Activated B cell treated with CpG ODN at 0.5 μM for 24 hours (primary cell): ENCODE data around the gene LRRC28. TPM values are rescaled to one million over a fixed set of nuclear protein-coding genes. Genes with fewer than 3 reads are reported as not detected.

Experiments used
- ATAC-seq: fragments of 200-7000 bp; cut with Tn5 transposase; one replicate; pipeline ENCODE4 v1.10.0; 2021; ENCODE audit warnings: low read depth, mild to moderate bottlenecking, moderate library complexity
- CTCF ChIA-PET: fragments of 350-600 bp; sonication (Branson Sonifier 250); formaldehyde crosslinking; loops from one replicate; lab custom pipeline; 2021; ENCODE audit warnings: antibody characterized with exemption; lab: Charles Lee
- POLR2A ChIA-PET: fragments of 350-600 bp; sonication (Branson Sonifier 250); formaldehyde crosslinking; loops from one replicate; lab custom pipeline; 2021; ENCODE audit warnings: antibody characterized with exemption; lab: Charles Lee
- DNase-seq: peaks from one replicate; pipeline ENCODE4 v3.0.0; 2022
- H3K27ac Mint-ChIP-seq: one replicate; pipeline ENCODE4 v1.8.0; 2020; ENCODE audit warnings: mixed read lengths
- H3K27me3 Mint-ChIP-seq: one replicate; pipeline ENCODE4 v1.8.0; 2021; ENCODE audit warnings: mixed read lengths
- H3K36me3 Mint-ChIP-seq: one replicate; pipeline ENCODE4 v1.8.0; 2021; ENCODE audit warnings: low read depth, mixed read lengths
- H3K4me1 Mint-ChIP-seq: one replicate; pipeline ENCODE4 v1.8.0; 2021; ENCODE audit warnings: mixed read lengths
- H3K4me3 Mint-ChIP-seq: one replicate; pipeline ENCODE4 v1.8.0; 2020; ENCODE audit warnings: mild to moderate bottlenecking, mixed read lengths
- H3K9me3 Mint-ChIP-seq: one replicate; pipeline ENCODE4 v1.8.0; 2020; ENCODE audit warnings: mixed read lengths
- intact Hi-C: fragments of 100-400 bp; cut with micrococcal nuclease; formaldehyde crosslinking; loops from one replicate; pipeline ENCODE4 v1.15.1; 2024
- total RNA-seq: library from RNA; stranded (reverse); gene quantifications from 2 replicates; pipeline ENCODE4 v1.2.3, GENCODE V29; 2022
- TF ChIP-seq, protein P1 (sequence below): fragments of 200-600 bp; IDR thresholded peaks from one replicate; pipeline ENCODE4 v1.8.0; 2022; ENCODE audit warnings: antibody characterized with exemption, mild to moderate bottlenecking

Gene LRRC28
- total RNA-seq, 1 donor from 2014 or later, result 21.2 TPM

DNA sequence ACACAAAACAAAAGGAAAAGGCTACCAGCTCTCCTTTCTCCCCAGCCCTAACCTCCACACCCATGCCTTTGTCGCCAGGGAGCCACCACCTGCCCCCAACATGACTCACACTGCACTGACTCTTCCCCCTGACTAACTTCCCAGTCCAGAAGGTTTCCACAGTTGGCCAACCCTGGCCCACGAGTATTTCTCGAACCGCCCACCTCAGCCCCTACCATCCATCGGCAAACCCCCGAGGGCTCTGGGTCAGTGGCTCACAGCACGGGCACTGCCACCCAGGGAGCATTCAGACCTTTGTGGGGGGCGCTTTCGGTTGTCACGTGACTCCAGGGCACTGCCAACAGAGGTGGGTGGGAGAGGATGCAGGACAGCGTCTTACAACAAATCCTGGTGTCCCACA lies 152.3 kb downstream of the LRRC28 start:
- H3K27ac Mint-ChIP-seq, result no peak overlapping the region
- intact Hi-C loops, result loop anchor here (10.0 kb wide), 1 partner anchor 161 kb away; the partner anchor contains the start of gene MEF2A
- H3K4me1 Mint-ChIP-seq, result no peaks in the 10 kb centered on the region
- ChIA-PET POLR2A (no interaction called here), CTCF (no interaction called here)
- no peak for DNase-seq
- TF ChIP-seq, protein P1, sequence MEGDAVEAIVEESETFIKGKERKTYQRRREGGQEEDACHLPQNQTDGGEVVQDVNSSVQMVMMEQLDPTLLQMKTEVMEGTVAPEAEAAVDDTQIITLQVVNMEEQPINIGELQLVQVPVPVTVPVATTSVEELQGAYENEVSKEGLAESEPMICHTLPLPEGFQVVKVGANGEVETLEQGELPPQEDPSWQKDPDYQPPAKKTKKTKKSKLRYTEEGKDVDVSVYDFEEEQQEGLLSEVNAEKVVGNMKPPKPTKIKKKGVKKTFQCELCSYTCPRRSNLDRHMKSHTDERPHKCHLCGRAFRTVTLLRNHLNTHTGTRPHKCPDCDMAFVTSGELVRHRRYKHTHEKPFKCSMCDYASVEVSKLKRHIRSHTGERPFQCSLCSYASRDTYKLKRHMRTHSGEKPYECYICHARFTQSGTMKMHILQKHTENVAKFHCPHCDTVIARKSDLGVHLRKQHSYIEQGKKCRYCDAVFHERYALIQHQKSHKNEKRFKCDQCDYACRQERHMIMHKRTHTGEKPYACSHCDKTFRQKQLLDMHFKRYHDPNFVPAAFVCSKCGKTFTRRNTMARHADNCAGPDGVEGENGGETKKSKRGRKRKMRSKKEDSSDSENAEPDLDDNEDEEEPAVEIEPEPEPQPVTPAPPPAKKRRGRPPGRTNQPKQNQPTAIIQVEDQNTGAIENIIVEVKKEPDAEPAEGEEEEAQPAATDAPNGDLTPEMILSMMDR, result no peak
- no peaks in the 10 kb centered on the region for H3K9me3 Mint-ChIP-seq
- H3K4me3 Mint-ChIP-seq, result no peak overlapping the region
- H3K27me3 Mint-ChIP-seq, result no peaks in the 10 kb centered on the region
- H3K36me3 Mint-ChIP-seq, result no peaks in the 10 kb centered on the region
- no peak for ATAC-seq

DNA sequence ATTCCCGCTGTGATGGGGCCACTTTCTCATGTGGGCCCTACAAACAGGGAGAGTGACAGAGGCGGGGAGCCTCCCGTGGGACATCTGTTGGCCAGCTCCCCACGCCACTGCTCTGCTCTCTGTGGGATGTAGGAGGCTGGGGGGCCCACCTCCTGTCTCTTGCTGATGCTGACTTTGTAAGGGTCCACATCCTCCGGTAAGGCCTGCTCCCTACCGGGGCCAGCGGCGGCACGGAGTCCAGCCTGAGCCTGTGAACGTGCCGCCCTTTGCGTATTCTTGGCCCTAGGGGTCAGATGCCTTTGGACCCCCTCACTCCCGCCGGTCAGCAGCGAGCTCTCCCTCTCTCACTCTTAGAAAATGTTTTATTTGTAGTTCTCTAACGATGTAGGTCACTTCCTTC lies 153.2 kb downstream of the LRRC28 start:
- DNase-seq (no peak), ATAC-seq (no peak)
- peaks cover 5% of the 10 kb centered on the region for H3K4me1 Mint-ChIP-seq
- ChIA-PET POLR2A (no interaction called here), CTCF (no interaction called here)
- no peak overlapping the region for H3K4me3 Mint-ChIP-seq
- no peaks in the 10 kb centered on the region for H3K36me3 Mint-ChIP-seq
- intact Hi-C loops, result loop anchor here (10.0 kb wide), 1 partner anchor 160 kb away; the partner anchor contains the start of gene MEF2A
- H3K27ac Mint-ChIP-seq, result no peak overlapping the region
- H3K9me3 Mint-ChIP-seq, result no peaks in the 10 kb centered on the region
- TF ChIP-seq, protein P1, result no peak
- H3K27me3 Mint-ChIP-seq, result no peaks in the 10 kb centered on the region

DNA sequence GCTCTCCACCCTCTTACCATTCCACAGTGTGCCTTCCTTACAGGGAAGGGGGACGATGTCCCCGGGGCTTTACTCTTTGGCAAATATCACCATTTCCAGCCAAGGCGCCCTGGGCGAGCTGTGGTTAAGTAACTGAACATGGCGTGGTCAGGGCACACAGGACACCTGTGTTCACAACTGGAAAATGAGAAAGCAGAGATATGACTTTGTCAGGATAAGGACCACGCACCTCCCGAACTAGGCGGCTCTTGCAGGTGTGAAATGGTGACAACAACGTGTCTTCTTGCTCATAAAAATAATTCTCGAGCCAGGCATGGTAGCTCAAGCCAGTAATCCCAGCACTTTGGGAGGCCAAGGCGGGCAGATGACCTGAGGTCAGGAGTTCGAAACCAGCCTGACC lies 154.8 kb downstream of the LRRC28 start:
- intact Hi-C loops, result loop anchor here (10.0 kb wide), 1 partner anchor 159 kb away; the partner anchor contains the start of gene MEF2A
- TF ChIP-seq, protein P1, result no peak
- no peaks in the 10 kb centered on the region for H3K9me3 Mint-ChIP-seq
- peaks cover 5% of the 10 kb centered on the region for H3K4me1 Mint-ChIP-seq
- ChIA-PET CTCF (interaction anchor here (5.5 kb wide), 1 partner anchor 298 kb away, joined by 60 read pairs; no protein-coding TSS in a partner anchor), POLR2A (no interaction called here)
- no peaks in the 10 kb centered on the region for H3K36me3 Mint-ChIP-seq
- no peak overlapping the region for H3K4me3 Mint-ChIP-seq
- ATAC-seq (no peak), DNase-seq (no peak)
- H3K27me3 Mint-ChIP-seq, result no peaks in the 10 kb centered on the region
- H3K27ac Mint-ChIP-seq, result no peak overlapping the region

DNA sequence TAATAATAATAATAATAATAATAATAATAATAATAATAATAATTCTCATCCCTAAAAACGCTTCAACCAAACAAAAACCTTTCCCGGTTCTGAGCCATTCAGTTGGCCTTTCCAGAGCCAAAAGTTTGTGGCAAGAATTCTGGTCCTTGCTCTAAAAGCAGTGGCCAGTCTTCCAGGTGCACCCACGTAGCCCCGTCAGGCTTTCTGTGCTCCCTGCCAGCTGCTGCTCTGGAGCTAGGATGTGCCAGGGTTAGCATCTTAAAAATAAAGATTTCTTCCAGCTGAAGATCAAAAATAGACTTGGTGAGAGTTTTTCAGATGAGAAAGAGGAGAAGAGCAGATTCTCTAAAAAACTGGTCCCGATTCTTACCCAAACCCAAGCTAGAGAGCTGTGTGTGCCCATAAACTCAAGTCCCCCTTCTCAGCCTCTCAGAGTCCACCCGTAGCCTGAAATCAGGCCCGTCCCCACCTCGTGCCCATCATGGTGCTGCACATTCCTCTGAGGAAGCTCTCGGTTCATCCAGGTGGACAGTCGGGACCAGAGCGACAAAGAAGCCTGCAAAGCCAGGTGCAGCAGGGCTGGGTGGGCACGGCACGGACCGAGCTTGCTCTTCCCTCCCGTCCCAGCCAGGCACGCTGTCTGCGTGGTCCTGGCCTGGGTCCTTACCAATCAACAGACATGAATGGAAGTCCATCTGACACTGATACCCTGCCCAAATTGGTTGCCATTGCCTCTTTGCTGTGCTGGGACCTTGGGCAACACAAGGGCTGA lies 155.6 kb downstream of the LRRC28 start:
- CTCF ChIA-PET, result interaction anchor here (5.5 kb wide), 1 partner anchor 297 kb away, joined by 60 read pairs; no protein-coding TSS in a partner anchor
- H3K4me1 Mint-ChIP-seq, result peaks cover 5% of the 10 kb centered on the region
- no peak overlapping the region for H3K4me3 Mint-ChIP-seq
- ATAC-seq (no peak), DNase-seq (no peak)
- H3K27ac Mint-ChIP-seq, result no peak overlapping the region
- H3K36me3 Mint-ChIP-seq, result no peaks in the 10 kb centered on the region
- no peaks in the 10 kb centered on the region for H3K27me3 Mint-ChIP-seq
- no peaks in the 10 kb centered on the region for H3K9me3 Mint-ChIP-seq
- POLR2A ChIA-PET, result no interaction called here
- intact Hi-C loops, result loop anchor here (10.0 kb wide), 1 partner anchor 158 kb away; the partner anchor contains the start of gene MEF2A
- TF ChIP-seq, protein P1, result no peak

DNA sequence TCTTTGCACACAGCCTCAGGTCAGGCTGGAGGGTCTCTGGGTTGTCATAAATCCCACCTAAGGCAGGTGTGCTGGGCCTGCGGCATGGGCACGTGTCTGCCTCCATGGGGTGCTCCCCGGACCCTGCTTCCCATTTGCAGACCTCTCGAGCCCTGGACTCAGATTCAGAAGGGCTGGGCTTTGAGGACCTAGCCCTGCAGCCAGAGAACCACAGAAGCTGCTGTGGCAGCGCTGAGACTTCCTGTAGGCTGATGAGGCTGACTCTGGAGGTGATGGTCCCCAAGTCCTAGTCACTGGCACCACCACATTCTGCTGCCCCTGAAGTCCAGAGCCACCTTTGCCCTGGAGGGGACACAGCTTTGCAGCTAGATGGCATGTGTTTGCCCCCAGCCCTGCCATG lies 156.4 kb downstream of the LRRC28 start:
- TF ChIP-seq, protein P1, result no peak
- DNase-seq (no peak), ATAC-seq (no peak)
- no peaks in the 10 kb centered on the region for H3K9me3 Mint-ChIP-seq
- ChIA-PET CTCF (interaction anchor here (5.5 kb wide), 1 partner anchor 297 kb away, joined by 60 read pairs; no protein-coding TSS in a partner anchor), POLR2A (no interaction called here)
- no peaks in the 10 kb centered on the region for H3K27me3 Mint-ChIP-seq
- H3K4me1 Mint-ChIP-seq, result peaks cover 5% of the 10 kb centered on the region
- H3K27ac Mint-ChIP-seq, result no peak overlapping the region
- H3K36me3 Mint-ChIP-seq, result no peaks in the 10 kb centered on the region
- intact Hi-C loops, result loop anchor here (10.0 kb wide), 1 partner anchor 157 kb away; the partner anchor contains the start of gene MEF2A
- no peak overlapping the region for H3K4me3 Mint-ChIP-seq
